Activated CD4-positive, alpha-beta T cell treated with anti-CD3 and anti-CD28 coated beads, Interleukin-10, Interleukin-2, amounts not matched to agents 100 ng/mL and 50 ng/mL, durations not matched to agents 16 hours and 8 hours (primary cell): ENCODE measurements around the gene ELMO2.

Experiments used
- DNase-seq: peaks from one replicate; pipeline ENCODE4 v3.0.0-alpha.2; 2020

ELMO2 gene

GRCh38 chr20:46350201-46350985 is 56.0 kb downstream of the ELMO2 start:
- peak; percentile 57 for DNase-seq

DNA sequence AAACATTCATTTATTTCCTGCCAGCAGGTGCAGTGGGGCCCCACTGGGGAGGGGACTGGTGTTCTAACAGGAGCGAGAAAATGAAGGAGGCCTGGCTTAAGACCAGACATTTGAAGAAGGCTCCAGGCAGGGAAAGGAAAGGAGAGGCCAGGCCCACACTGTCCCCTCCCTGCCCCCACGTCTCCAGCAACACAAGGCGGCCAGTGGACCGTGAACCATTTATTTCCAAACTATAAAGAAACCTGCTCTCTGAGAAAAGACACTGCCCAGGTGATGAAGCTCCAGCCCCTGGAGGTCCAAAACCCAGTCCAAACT is 56.7 kb downstream of the ELMO2 start:
- no peak for DNase-seq

DNA sequence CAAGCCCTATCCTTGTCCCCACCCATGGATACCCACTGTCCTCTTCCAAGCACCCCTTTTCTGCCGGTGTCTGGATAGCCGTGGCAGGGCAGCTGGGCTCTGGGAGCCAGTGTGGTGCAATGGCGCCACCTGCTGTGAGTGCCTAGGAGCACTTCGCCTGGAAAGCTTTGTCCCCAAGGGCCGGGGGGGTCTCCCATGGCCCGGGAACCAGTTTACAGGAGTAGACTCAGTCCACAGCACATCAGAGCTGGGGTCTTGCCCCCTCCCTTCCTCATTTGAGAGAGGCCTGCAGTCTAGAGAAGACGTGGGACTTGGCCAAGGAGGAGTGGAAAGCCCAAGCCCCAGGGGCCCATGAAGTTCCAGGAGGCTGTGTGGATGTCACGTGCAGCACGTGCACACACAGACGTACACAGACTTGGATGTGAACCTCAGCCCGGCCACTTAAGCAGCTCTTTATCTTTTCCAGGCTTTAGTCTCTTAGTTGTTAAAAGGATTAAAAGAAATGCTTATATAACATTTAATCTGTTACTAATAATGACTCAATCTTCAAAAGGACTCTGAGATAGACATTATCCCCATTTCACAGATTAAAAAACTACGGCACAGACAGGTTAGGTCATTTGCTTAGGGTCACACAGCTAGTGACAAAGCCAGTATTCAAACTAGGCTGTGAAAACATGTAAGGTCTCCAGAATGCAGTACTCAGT is 57.2 kb downstream of the ELMO2 start:
- peak; percentile 45 for DNase-seq

- DNase-seq: no peak
These were observed 58.3 kb downstream of the ELMO2 start for GRCh38 chr20:46347841-46348803.

- no peak for DNase-seq
These were observed 59.6 kb downstream of the ELMO2 start for GRCh38 chr20:46346770-46347169.

GRCh38 chr20:46344488-46345162 is 61.8 kb downstream of the ELMO2 start:
- no peak for DNase-seq

DNA sequence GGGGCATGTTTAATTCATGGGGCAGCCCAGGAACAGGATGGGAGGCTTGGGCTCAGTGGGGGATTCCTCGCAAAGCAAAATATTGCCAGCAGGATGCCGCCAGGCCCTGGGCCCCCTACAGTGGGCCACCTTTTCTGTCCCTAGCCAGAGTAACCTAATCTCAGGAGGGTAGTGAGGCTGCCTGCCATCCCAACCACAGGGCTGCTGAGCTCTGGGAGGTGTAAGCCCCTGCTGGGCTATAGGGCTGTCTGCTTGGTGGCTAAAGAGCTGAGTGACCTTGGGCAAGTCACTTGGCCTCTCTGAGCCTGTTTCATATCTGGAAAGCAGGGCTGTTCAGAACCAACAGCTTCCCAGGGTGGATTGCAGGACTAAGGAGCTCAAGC is 62.4 kb downstream of the ELMO2 start:
- no peak for DNase-seq

DNA sequence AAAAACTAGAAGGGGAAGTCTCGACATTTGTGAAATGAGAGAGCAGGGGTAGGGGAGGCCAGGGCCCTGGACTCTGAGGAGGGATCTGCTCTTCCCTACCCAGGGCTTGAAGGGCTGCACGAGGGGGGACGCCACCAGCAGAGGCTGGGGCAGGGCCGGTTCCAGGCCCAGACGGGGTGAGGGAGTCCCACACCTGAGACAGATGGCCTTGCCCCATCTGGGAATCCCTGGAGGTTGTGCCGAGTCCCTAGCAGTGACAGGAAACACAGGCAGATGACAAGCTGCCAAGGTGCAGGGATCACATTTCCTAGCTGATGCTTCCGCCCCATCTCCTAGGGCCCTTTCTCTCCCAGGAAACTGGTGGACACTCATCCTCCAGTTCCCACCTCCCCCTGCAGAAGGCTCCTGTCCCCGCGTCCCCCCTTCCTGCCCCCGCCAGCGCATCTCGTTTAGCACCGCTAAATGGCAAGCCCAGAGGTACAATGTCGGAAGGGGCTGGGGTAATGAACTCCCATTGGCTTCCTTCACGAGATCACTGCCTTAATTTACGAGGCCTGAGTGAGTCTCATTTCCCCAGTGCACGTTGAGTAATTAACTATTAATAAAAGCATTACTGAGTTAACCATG is 63.0 kb downstream of the ELMO2 start:
- no peak for DNase-seq

GRCh38 chr20:46342451-46343347 is 63.7 kb downstream of the ELMO2 start:
- no peak for DNase-seq

DNA sequence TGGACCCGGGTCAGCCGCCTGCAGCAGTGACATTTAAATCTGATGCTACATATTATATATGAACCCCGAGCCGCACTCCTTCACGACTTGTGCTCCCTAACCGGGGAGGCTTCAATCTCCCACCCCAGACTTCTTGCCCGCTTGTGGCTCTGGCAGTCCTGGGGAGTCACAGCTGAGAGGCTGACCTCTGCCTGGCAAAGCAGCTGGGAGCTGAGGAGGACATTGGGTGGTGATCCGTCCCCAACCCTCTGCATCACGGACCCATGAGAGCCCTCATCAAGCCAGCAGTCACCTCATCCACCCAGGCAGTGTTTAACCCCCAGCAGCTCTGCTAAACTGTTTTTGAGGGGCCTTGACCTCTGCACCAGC is 64.4 kb downstream of the ELMO2 start:
- DNase-seq: no peak

GRCh38 chr20:46341074-46342009 is 65.1 kb downstream of the ELMO2 start:
- no peak for DNase-seq

- no peak for DNase-seq
These were observed 67.4 kb downstream of the ELMO2 start for GRCh38 chr20:46339037-46339436.

DNA sequence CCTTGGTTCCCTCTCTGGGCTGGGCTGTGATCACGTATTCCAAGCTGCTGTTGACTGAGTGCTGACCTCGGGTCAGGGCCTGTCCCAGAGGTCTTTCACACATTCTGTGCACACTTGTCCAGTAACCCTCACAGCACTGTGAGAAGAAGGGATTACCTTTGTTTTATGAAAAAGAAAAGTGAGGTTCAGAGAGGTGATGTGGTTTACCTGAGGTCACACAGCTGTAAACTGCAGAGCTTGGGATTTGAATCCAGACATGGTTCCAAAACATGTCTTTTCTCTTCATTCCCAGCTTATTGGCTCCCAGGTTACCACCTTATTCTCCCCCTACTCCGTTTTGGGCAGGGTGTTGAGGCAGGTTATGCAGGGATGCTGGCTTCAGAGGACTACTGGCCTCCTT is 69.7 kb downstream of the ELMO2 start:
- DNase-seq: no peak

DNA sequence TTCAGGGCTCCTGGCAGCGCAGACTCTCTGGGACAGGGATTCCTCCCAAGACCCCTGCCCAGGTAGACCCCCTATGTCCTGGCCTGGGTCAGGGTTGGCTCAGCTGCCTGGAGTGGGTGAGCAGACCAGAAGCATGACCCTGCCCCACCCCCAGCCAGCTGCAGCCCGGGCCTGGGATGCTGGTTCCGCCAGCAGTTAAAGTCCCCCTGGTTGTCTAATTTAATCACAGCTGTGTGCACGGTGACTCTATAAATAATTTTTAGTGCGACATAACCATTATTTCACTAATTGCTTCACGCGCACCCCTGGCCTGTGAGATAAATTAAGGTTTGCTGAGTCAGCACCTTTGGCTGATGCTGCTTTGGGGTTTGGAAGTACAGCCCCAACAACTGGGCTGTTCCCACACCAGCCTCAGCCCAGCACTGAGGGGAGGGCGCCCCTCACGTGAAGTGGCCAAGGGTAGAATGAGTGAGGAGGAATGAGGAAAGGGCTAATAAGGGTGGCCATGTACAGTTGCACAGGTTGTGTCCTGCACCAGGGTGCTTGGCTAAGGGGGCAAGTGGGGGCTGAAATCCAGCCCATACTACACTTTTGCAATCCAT is 72.0 kb downstream of the ELMO2 start:
- DNase-seq: no peak

DNA sequence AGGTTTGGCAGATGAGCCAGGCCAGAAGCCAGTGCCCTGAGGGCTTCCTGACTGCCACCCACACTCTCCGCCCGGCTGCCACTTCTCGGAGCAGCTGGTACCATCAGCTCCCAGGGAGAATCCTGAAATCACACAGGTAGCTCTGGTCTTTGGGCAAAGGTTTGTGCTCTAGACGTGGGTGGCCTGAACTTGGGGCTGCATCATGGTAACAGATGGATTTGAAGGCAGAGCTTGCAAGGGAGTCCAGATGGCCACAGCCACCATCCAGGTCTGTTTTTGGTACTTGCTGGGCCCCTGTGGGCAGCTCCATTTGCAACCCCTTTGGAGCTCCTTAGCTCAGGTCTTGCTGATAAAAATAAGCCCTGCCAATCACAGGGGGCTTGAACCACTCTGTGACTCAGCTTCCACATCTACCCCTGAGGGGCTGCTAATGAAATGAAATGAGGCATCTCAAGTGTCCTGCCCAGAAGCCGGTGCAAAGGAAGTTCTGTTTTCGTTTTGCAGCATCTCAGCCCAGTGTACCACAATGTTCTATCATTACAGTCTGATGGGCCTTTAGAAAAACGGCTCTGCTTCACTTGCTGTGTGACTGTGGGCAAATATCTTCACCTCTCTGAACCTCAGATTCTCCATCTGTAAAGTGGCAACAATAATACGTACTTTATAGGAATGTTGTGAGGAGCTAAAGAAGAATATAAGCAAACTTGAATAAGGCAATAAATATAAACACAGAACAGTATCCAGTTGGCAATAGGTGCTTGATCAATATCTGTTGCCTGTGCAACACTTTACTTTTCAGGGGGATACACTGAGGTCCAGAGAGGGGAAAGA is 73.0 kb downstream of the ELMO2 start:
- no peak for DNase-seq

GRCh38 chr20:46332373-46333160 is 73.8 kb downstream of the ELMO2 start:
- no peak for DNase-seq

GRCh38 chr20:46331611-46332361 is 74.6 kb downstream of the ELMO2 start:
- no peak for DNase-seq
